Endothelial cell (in vitro differentiated cells): Measurements from ENCODE around the gene SHROOM3. TPM values are rescaled to one million over a fixed set of nuclear protein-coding genes. Genes with fewer than 3 reads are reported as not detected.
A peak's percentile ranks its signal among the peaks of the same experiment; 100 is the strongest.

ENCODE experiments used
- DNase-seq: peaks from one replicate; pipeline ENCODE4 v3.0.0; 2021; ENCODE audit warnings: low spot score
- H3K27ac Mint-ChIP-seq: one replicate; pipeline ENCODE4 v1.8.0; 2021; ENCODE audit warnings: mixed read lengths, inconsistent platforms; ENCODE audit not compliant: unreplicated experiment
- H3K27me3 Mint-ChIP-seq: one replicate; pipeline ENCODE4 v1.8.0; 2021; ENCODE audit warnings: mild to moderate bottlenecking, moderate library complexity, mixed read lengths, inconsistent platforms; ENCODE audit not compliant: unreplicated experiment
- H3K36me3 Mint-ChIP-seq: one replicate; pipeline ENCODE4 v1.8.0; 2021; ENCODE audit warnings: mild to moderate bottlenecking, low read depth, mixed read lengths, inconsistent platforms; ENCODE audit not compliant: unreplicated experiment
- H3K4me1 Mint-ChIP-seq: one replicate; pipeline ENCODE4 v1.8.0; 2021; ENCODE audit warnings: mild to moderate bottlenecking, mixed read lengths, inconsistent platforms; ENCODE audit not compliant: unreplicated experiment
- H3K4me3 Mint-ChIP-seq: one replicate; pipeline ENCODE4 v1.8.0; 2021; ENCODE audit warnings: mild to moderate bottlenecking, mixed read lengths, inconsistent platforms; ENCODE audit not compliant: unreplicated experiment
- H3K9me3 Mint-ChIP-seq: one replicate; pipeline ENCODE4 v1.8.0; 2021; ENCODE audit warnings: mixed read lengths, inconsistent platforms; ENCODE audit not compliant: unreplicated experiment
- CTCF ChIP-seq: fragments of 200-600 bp; sonication (generic); IDR thresholded peaks from one replicate; pipeline ENCODE4 v1.5.0; 2021; ENCODE audit warnings: antibody characterized with exemption; ENCODE audit not compliant: unreplicated experiment
- long read RNA-seq: library from polyadenylated mRNA; unstranded; transcript quantifications from one replicate; pipeline ENCODE4 v2.0.0, GENCODE V29; 2020; ENCODE audit not compliant: unreplicated experiment
- total RNA-seq: library from RNA; stranded (reverse); fragmentation: NEBNext Ultra II Directional; extraction: Animal tissue kit (Norgen Biotek cat#: 25700); gene quantifications from one replicate; pipeline ENCODE4 v1.2.1, GENCODE V29; 2021; ENCODE audit not compliant: unreplicated experiment

Gene SHROOM3
- 7.9 TPM for total RNA-seq
- long read RNA-seq, partial matches to known transcripts, result 0 of 1 reads
- long read RNA-seq, other reads (novel, unspliced or antisense), result 1 of 1 reads

GRCh38 chr4:76434901-76435527 is at the start of gene SHROOM3:
TSS of gene SHROOM3 (plus strand) at chr4:76435229. CDS start at chr4:76436053, 824 bp downstream.
- Mint-ChIP-seq H3K9me3 (no peaks in the 10 kb centered on the region), H3K4me3 (peak within 1 kb of the TSS; percentile 50), H3K36me3 (no peaks in the 10 kb centered on the region), H3K27ac (peak within 1 kb of the TSS; percentile 34), H3K27me3 (no peaks in the 10 kb centered on the region), H3K4me1 (peaks cover 11% of the 10 kb centered on the region)
- TF ChIP-seq CTCF, result no peak
- DNase-seq, result no peak

- H3K4me3 Mint-ChIP-seq, result no peak overlapping the region
- no peaks in the 10 kb centered on the region for H3K27me3 Mint-ChIP-seq
- DNase-seq, result no peak
- TF ChIP-seq CTCF, result no peak
- no peaks in the 10 kb centered on the region for H3K4me1 Mint-ChIP-seq
- no peaks in the 10 kb centered on the region for H3K9me3 Mint-ChIP-seq
- H3K27ac Mint-ChIP-seq, result no peak overlapping the region
- H3K36me3 Mint-ChIP-seq, result no peaks in the 10 kb centered on the region
These were observed 49.1 kb upstream of the SHROOM3 start for GRCh38 chr4:76385974-76386373.

GRCh38 chr4:76386566-76387305 is 48.3 kb upstream of the SHROOM3 start:
- DNase-seq, result no peak
- no peak overlapping the region for H3K4me3 Mint-ChIP-seq
- no peaks in the 10 kb centered on the region for H3K4me1 Mint-ChIP-seq
- TF ChIP-seq CTCF, result no peak
- no peaks in the 10 kb centered on the region for H3K36me3 Mint-ChIP-seq
- H3K27ac Mint-ChIP-seq, result no peak overlapping the region
- no peaks in the 10 kb centered on the region for H3K27me3 Mint-ChIP-seq
- H3K9me3 Mint-ChIP-seq, result no peaks in the 10 kb centered on the region

GRCh38 chr4:76388160-76388908 is 46.7 kb upstream of the SHROOM3 start:
- H3K36me3 Mint-ChIP-seq, result no peaks in the 10 kb centered on the region
- H3K27ac Mint-ChIP-seq, result no peak overlapping the region
- H3K9me3 Mint-ChIP-seq, result no peaks in the 10 kb centered on the region
- no peaks in the 10 kb centered on the region for H3K27me3 Mint-ChIP-seq
- no peak for TF ChIP-seq CTCF
- H3K4me1 Mint-ChIP-seq, result no peaks in the 10 kb centered on the region
- DNase-seq, result no peak
- H3K4me3 Mint-ChIP-seq, result no peak overlapping the region
